ENCODE results near the gene IL13.

Gene IL13

DNA sequence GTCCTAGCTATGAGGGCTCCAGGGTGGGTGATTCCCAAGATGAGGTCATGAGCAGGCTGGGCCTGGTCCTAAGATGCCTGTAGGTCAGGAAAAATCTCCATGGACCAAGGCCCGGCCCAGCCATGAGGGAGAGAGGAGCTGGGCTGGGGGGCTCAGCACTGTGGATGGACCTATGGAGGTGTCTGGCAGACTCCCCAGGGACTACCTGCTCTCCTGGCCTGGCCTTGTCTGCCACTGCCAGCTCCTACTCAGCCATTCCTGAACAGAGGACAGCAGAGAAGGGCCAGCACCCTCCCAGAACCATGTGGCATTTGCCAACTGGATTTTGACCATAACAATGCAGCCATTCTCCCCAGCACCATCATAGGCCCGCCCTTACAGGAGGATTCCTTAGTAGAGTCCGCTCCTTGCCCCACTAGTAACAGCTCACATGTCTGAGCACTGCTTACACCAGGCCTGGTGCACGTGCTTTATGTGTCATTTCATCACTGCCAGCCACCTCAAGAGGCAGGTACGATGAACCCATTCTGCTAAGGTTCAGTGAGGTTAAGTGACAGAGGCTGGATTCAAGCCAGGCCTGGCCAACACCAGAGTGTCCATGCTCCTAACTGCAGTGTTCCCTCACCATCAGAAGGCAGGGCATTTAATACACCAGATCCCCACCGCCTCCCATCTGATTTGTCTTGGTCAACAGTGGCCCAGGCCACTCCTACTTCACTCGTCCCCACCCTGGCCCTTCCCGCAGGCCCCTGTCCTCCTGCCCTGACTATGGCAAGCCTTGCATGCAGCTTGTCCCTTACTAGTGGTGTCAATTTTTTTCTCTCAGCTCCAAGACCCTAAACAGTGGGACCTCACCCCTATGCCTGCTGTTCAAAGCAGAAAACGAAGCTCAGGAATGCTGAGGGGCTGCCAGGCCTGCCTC is 669 bp downstream of the IL13 start:
- H3K4me1 ChIP-seq (ENCODE audit: control insufficient read depth, insufficient read depth, low read length), result peaks cover 22% of the 10 kb centered on the region
- H3K9ac ChIP-seq (ENCODE audit: low read depth, low read length), result no peak overlapping the region
- H3K9me3 ChIP-seq (replicated peaks; ENCODE audit: low read length), result no peaks in the 10 kb centered on the region
- H3K36me3 ChIP-seq (ENCODE audit: insufficient read depth, low read length), result no peaks in the 10 kb centered on the region
- peaks cover 11% of the 10 kb centered on the region for H3K27me3 ChIP-seq (ENCODE audit: control insufficient read depth, insufficient read depth, low read length)
- H3K4me2 ChIP-seq (ENCODE audit: low read length), result no peak overlapping the region
- no peak overlapping the region for H3K4me3 ChIP-seq (ENCODE audit: low read length)

- Histone ChIP-seq H3K4me2 (ENCODE audit: low read length) (no peak overlapping the region), H3K4me3 (ENCODE audit: low read length) (no peak overlapping the region), H3K9me3 (replicated peaks; ENCODE audit: low read length) (no peaks in the 10 kb centered on the region), H3K27me3 (ENCODE audit: control insufficient read depth, insufficient read depth, low read length) (peaks cover 6% of the 10 kb centered on the region), H3K36me3 (ENCODE audit: insufficient read depth, low read length) (no peaks in the 10 kb centered on the region), H3K9ac (ENCODE audit: low read depth, low read length) (no peak overlapping the region), H3K4me1 (ENCODE audit: control insufficient read depth, insufficient read depth, low read length) (peaks cover 22% of the 10 kb centered on the region)
Measured at GRCh38 chr5:132659598-132660493, 1.9 kb downstream of the IL13 start.

- Histone ChIP-seq H3K4me3 (ENCODE audit: low read length) (no peak overlapping the region), H3K4me2 (ENCODE audit: low read length) (no peak overlapping the region), H3K27me3 (ENCODE audit: control insufficient read depth, insufficient read depth, low read length) (no peaks in the 10 kb centered on the region), H3K9ac (ENCODE audit: low read depth, low read length) (no peak overlapping the region), H3K9me3 (replicated peaks; ENCODE audit: low read length) (no peaks in the 10 kb centered on the region), H3K4me1 (ENCODE audit: control insufficient read depth, insufficient read depth, low read length) (peaks cover 13% of the 10 kb centered on the region), H3K36me3 (ENCODE audit: insufficient read depth, low read length) (no peaks in the 10 kb centered on the region)
Measured at GRCh38 chr5:132661231-132662003, 3.4 kb downstream of the IL13 start.

DNA sequence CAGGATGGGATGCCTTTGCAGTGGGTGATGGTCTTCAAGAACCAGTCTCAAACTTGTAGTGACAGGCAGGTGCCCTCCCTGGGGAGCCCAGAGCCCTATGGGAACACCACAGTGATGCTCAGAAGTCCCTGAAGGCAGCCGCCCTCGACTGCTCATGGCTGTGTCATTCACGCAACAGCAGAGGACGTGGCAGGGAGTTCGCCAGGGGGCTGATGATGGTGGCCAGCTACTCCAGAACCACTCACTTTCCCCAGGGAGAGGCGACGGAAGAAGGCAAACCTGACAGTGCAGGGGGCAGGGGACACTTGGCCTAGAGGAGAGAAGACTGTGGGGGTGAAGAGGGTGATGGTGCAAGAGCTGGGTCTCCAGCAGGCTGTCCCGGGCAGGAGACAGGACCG is 4.0 kb downstream of the IL13 start:
- H3K4me3 ChIP-seq (ENCODE audit: low read length), result no peak overlapping the region
- H3K4me1 ChIP-seq (ENCODE audit: control insufficient read depth, insufficient read depth, low read length), result peaks cover 10% of the 10 kb centered on the region
- no peak overlapping the region for H3K9ac ChIP-seq (ENCODE audit: low read depth, low read length)
- H3K27me3 ChIP-seq (ENCODE audit: control insufficient read depth, insufficient read depth, low read length), result no peaks in the 10 kb centered on the region
- H3K4me2 ChIP-seq (ENCODE audit: low read length), result no peak overlapping the region
- no peaks in the 10 kb centered on the region for H3K9me3 ChIP-seq (replicated peaks; ENCODE audit: low read length)
- no peaks in the 10 kb centered on the region for H3K36me3 ChIP-seq (ENCODE audit: insufficient read depth, low read length)

DNA sequence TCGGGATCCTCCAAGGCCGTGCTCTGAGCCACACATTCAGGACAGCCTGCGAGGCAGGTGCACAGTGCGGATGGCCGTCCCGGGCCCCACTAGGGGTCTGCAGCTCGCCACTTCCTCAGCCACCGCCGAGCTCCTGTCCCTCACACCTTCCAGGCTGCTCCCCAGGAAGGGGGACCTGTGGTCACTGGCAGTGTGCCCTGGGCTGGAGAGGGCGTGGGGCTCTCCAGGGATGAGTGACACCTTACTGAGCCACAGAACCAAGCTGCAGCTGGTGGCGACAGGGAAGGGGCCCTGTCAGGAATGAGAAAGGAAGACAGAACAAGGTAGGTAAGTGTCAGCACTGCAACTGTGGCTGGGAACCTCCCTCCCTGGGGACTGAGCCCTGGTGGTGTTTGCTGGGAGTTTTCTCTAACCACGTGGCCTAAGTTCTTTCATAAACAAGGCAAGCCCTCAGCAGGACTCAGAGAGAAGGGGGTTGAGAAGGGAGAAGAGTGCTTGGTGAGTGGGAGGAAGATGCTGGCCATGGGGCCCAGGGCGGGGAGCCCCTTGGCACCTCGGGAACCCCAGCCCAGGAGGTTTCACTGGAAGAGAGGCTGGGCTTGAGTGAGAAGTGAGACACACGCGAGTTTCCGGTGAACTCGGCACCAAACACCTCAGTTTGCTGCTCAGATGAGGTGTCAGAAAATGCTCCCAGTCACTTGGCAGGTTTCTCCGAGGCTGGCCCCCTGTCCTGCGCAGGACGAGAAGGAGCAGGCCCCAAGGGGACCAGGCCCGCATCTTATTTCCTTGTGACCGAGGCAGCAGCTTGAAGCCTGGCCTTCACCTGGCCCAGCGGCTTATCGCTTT is 5.2 kb downstream of the IL13 start:
- Histone ChIP-seq H3K4me3 (ENCODE audit: low read length) (no peak overlapping the region), H3K36me3 (ENCODE audit: insufficient read depth, low read length) (no peaks in the 10 kb centered on the region)

GRCh38 chr5:132663771-132664695 is 6.1 kb downstream of the IL13 start:
- Histone ChIP-seq H3K36me3 (ENCODE audit: insufficient read depth, low read length) (no peaks in the 10 kb centered on the region), H3K9me3 (replicated peaks; ENCODE audit: low read length) (no peaks in the 10 kb centered on the region), H3K27me3 (ENCODE audit: control insufficient read depth, insufficient read depth, low read length) (no peaks in the 10 kb centered on the region), H3K9ac (ENCODE audit: low read depth, low read length) (no peak overlapping the region), H3K4me2 (ENCODE audit: low read length) (no peak overlapping the region), H3K4me1 (ENCODE audit: control insufficient read depth, insufficient read depth, low read length) (peaks cover 10% of the 10 kb centered on the region), H3K4me3 (ENCODE audit: low read length) (no peak overlapping the region)

More for the DNA sequence above, 5.2 kb downstream of the IL13 start:
- Histone ChIP-seq H3K4me2 (ENCODE audit: low read length) (no peak overlapping the region), H3K4me1 (ENCODE audit: control insufficient read depth, insufficient read depth, low read length) (peaks cover 10% of the 10 kb centered on the region), H3K9ac (ENCODE audit: low read depth, low read length) (no peak overlapping the region), H3K9me3 (replicated peaks; ENCODE audit: low read length) (no peaks in the 10 kb centered on the region), H3K27me3 (ENCODE audit: control insufficient read depth, insufficient read depth, low read length) (no peaks in the 10 kb centered on the region)

DNA sequence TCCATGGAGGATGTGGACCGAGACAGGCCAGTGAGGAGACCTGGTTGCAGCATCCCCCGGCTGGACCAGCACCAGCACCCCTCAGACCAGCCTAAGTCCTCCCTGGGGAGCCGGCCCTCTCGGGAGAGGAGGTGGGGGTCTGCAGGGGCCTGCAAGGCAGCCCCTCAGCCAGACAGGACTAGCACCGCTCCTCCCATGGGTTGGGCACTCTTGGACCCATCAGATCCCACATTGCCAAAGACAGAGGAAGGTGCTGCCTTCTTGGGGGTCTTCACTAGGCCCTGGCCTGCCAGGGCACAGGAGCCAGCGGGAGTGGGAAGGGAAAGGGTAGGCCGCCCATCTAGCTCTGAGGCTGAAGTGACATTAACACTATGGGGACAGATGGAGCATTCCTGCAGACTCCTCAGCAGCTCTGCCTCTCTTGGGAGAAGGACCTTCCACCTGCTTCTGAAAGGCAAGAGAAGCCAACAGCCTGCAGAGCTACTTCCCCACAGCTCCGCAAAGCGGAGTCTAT is 6.8 kb downstream of the IL13 start:
- H3K36me3 ChIP-seq (ENCODE audit: insufficient read depth, low read length), result no peaks in the 10 kb centered on the region
- H3K27me3 ChIP-seq (ENCODE audit: control insufficient read depth, insufficient read depth, low read length), result no peaks in the 10 kb centered on the region
- no peak overlapping the region for H3K4me2 ChIP-seq (ENCODE audit: low read length)
- H3K9ac ChIP-seq (ENCODE audit: low read depth, low read length), result no peak overlapping the region
- peaks cover 10% of the 10 kb centered on the region for H3K4me1 ChIP-seq (ENCODE audit: control insufficient read depth, insufficient read depth, low read length)
- no peaks in the 10 kb centered on the region for H3K9me3 ChIP-seq (replicated peaks; ENCODE audit: low read length)
- no peak overlapping the region for H3K4me3 ChIP-seq (ENCODE audit: low read length)

GRCh38 chr5:132665574-132666080 is 7.7 kb downstream of the IL13 start:
- Histone ChIP-seq H3K36me3 (ENCODE audit: insufficient read depth, low read length) (no peaks in the 10 kb centered on the region), H3K27me3 (ENCODE audit: control insufficient read depth, insufficient read depth, low read length) (no peaks in the 10 kb centered on the region), H3K4me1 (ENCODE audit: control insufficient read depth, insufficient read depth, low read length) (peaks cover 10% of the 10 kb centered on the region), H3K9me3 (replicated peaks; ENCODE audit: low read length) (no peaks in the 10 kb centered on the region), H3K4me2 (ENCODE audit: low read length) (no peak overlapping the region), H3K9ac (ENCODE audit: low read depth, low read length) (no peak overlapping the region), H3K4me3 (ENCODE audit: low read length) (no peak overlapping the region)

- peaks cover 5% of the 10 kb centered on the region for H3K4me1 ChIP-seq (ENCODE audit: control insufficient read depth, insufficient read depth, low read length)
- no peaks in the 10 kb centered on the region for H3K36me3 ChIP-seq (ENCODE audit: insufficient read depth, low read length)
- no peak overlapping the region for H3K9ac ChIP-seq (ENCODE audit: low read depth, low read length)
- no peaks in the 10 kb centered on the region for H3K9me3 ChIP-seq (replicated peaks; ENCODE audit: low read length)
- no peaks in the 10 kb centered on the region for H3K27me3 ChIP-seq (ENCODE audit: control insufficient read depth, insufficient read depth, low read length)
- H3K4me2 ChIP-seq (ENCODE audit: low read length), result no peak overlapping the region
- H3K4me3 ChIP-seq (ENCODE audit: low read length), result no peak overlapping the region
Measured at GRCh38 chr5:132666310-132667123, 8.5 kb downstream of the IL13 start.

Measured in skeletal muscle satellite cell (primary cell).